CD14-positive monocyte (primary cell): ENCODE results near the gene KLC1. TPM values are rescaled to one million over a fixed set of nuclear protein-coding genes. Genes with fewer than 3 reads are reported as not detected.

Source experiments
- DNase-seq, 3 donors: peaks; one replicate each; pipeline ENCODE4 v3.0.0-alpha.2; 2011 to 2022
- H2AFZ ChIP-seq: 2 replicates; pipeline ENCODE4 v1.6.0; 2012; ENCODE audit warnings: mild to moderate bottlenecking, low read depth, low read length, inconsistent platforms; ENCODE audit not compliant: insufficient read depth, poor library complexity, severe bottlenecking
- H3K27ac ChIP-seq, 2 donors: 1 replicate in 1 of 2; 2 replicates in 1 of 2; pipeline ENCODE4 v1.5.1; 2012 to 2013; ENCODE audit warnings: low read length in 2 of 2, control low read depth in 1 of 2, inconsistent platforms in 1 of 2, low read depth in 1 of 2, mild to moderate bottlenecking in 1 of 2
- H3K27me3 ChIP-seq, 2 donors: one replicate each; pipeline versions ENCODE4 v1.6.0 to v1.6.1; 2011 to 2013; ENCODE audit warnings: low read length in 2 of 2; ENCODE audit not compliant: control insufficient read depth in 2 of 2, insufficient read depth in 2 of 2
- H3K36me3 ChIP-seq, 2 donors: replicated peaks in 1 of 2; 1 replicate in 1 of 2; 2 replicates in 1 of 2; pipeline versions ENCODE4 v1.5.1 to v1.6.1; 2012 to 2013; ENCODE audit warnings: low read length in 2 of 2, control low read depth in 1 of 2, inconsistent platforms in 1 of 2, mild to moderate bottlenecking in 1 of 2; ENCODE audit not compliant: insufficient read depth in 2 of 2, control insufficient read depth in 1 of 2
- H3K4me1 ChIP-seq, 2 donors: 1 replicate in 1 of 2; 2 replicates in 1 of 2; pipeline versions ENCODE4 v1.5.1 to v1.6.1; 2012 to 2013; ENCODE audit warnings: low read length in 2 of 2, control low read depth in 1 of 2, inconsistent platforms in 1 of 2, mild to moderate bottlenecking in 1 of 2, moderate library complexity in 1 of 2; ENCODE audit not compliant: insufficient read depth in 2 of 2, control insufficient read depth in 1 of 2
- H3K4me2 ChIP-seq: replicated peaks from 2 replicates; pipeline ENCODE3; 2012; ENCODE audit warnings: low read length, moderate library complexity, mild to moderate bottlenecking; ENCODE audit not compliant: poor library complexity, severe bottlenecking; ENCODE audit errors: extremely low read depth
- H3K4me3 ChIP-seq, 3 experiments: fragments of 200-600 bp in 1 of 3; sonication (generic) in 1 of 3; replicated peaks in 1 of 3; 1 replicate in 2 of 3; 2 replicates in 1 of 3; pipeline ENCODE4 v1.5.1; 2011 to 2013; ENCODE audit warnings: low read length in 3 of 3, mild to moderate bottlenecking in 3 of 3, control low read depth in 2 of 3, low read depth in 2 of 3, inconsistent platforms in 1 of 3, moderate library complexity in 1 of 3
- H3K79me2 ChIP-seq: 2 replicates; pipeline ENCODE4 v1.6.0; 2012; ENCODE audit warnings: mild to moderate bottlenecking, control low read depth, inconsistent platforms, low read length, moderate library complexity; ENCODE audit not compliant: insufficient read depth
- H3K9ac ChIP-seq: 2 replicates; pipeline ENCODE4 v1.6.0; 2017; ENCODE audit warnings: low read length, mild to moderate bottlenecking; ENCODE audit not compliant: insufficient read depth, poor library complexity, severe bottlenecking
- H3K9me3 ChIP-seq, 2 donors: replicated peaks in 1 of 2; 1 replicate in 1 of 2; 2 replicates in 1 of 2; pipeline versions ENCODE4 v1.5.1 to v1.6.1; 2012 to 2013; ENCODE audit warnings: low read length in 2 of 2, control low read depth in 1 of 2; ENCODE audit not compliant: control insufficient read depth in 1 of 2, insufficient read depth in 1 of 2
- H4K20me1 ChIP-seq: 2 replicates; pipeline ENCODE4 v1.6.0; 2012; ENCODE audit warnings: mild to moderate bottlenecking, low read length, control low read depth, moderate library complexity; ENCODE audit not compliant: insufficient read depth
- H3K27ac Mint-ChIP-seq, 7 donors: one replicate each; pipeline ENCODE4 v1.8.0; 2020; ENCODE audit warnings: mild to moderate bottlenecking in 7 of 7, mixed read lengths in 7 of 7, moderate library complexity in 6 of 7, inconsistent platforms in 2 of 7
- H3K27me3 Mint-ChIP-seq, 3 donors: one replicate each; pipeline ENCODE4 v1.8.0; 2021 to 2022; ENCODE audit warnings: low read depth in 3 of 3, mild to moderate bottlenecking in 3 of 3, mixed read lengths in 3 of 3, moderate library complexity in 3 of 3, inconsistent platforms in 1 of 3
- H3K36me3 Mint-ChIP-seq, 2 donors: one replicate each; pipeline ENCODE4 v1.8.0; 2020; ENCODE audit warnings: mixed read lengths in 2 of 2, inconsistent platforms in 1 of 2, mild to moderate bottlenecking in 1 of 2
- H3K4me1 Mint-ChIP-seq: one replicate; pipeline ENCODE4 v1.8.0; 2020; ENCODE audit warnings: mild to moderate bottlenecking, mixed read lengths
- H3K4me3 Mint-ChIP-seq, 2 donors: one replicate each; pipeline ENCODE4 v1.8.0; 2020; ENCODE audit warnings: mild to moderate bottlenecking in 2 of 2, mixed read lengths in 2 of 2, moderate library complexity in 1 of 2
- H3K9me3 Mint-ChIP-seq, 7 donors: one replicate each; pipeline ENCODE4 v1.8.0; 2020 to 2022; ENCODE audit warnings: mixed read lengths in 7 of 7, mild to moderate bottlenecking in 6 of 7, moderate library complexity in 6 of 7, inconsistent platforms in 2 of 7
- CTCF ChIP-seq: fragments of 200-600 bp; IDR thresholded peaks from one replicate; pipeline ENCODE4 v1.8.0; 2022; ENCODE audit warnings: antibody characterized with exemption, mild to moderate bottlenecking
- WGBS: methylation state at CpG from one replicate; pipeline ENCODE4 v1.1.5; 2013; ENCODE audit warnings: missing lambda C conversion rate; ENCODE audit not compliant: insufficient coverage; 5-methylcytosine and 5-hydroxymethylcytosine counted together
- intact Hi-C, 2 donors: fragments of 100-400 bp; cut with micrococcal nuclease; formaldehyde crosslinking; loops; one replicate each; pipeline versions ENCODE4 v1.15.0 to v1.15.1; 2023
- polyA plus RNA-seq, 3 donors: library from polyadenylated mRNA; depleted of rRNA in 1 of 3; unstranded in 2 of 3; stranded (reverse) in 1 of 3; fragments of 300-500 nt in 2 of 3; fragments of >200 nt in 1 of 3; fragmentation: Illumina TruSeq in 2 of 3; gene quantifications; 1 replicate in 2 of 3; 2 replicates in 1 of 3; pipeline ENCODE4 v1.2.3, GENCODE V29; 2012 to 2021

The KLC1 gene
- polyA plus RNA-seq, 3 donors, result 41.5 to 108 (median 46.6) TPM

GRCh38 chr14:103633391-103633790, 4.4 kb downstream of the KLC1 start:
- TF ChIP-seq CTCF, result no peak
- H4K20me1 ChIP-seq, result peaks cover 83% of the 10 kb centered on the region
- intact Hi-C loops, result no loop called here
- H3K9ac ChIP-seq, result no peak overlapping the region
- no peak overlapping the region for H2AFZ ChIP-seq
- peaks cover 44% of the 10 kb centered on the region for H3K4me1 Mint-ChIP-seq
- H3K36me3 ChIP-seq, result peaks cover 3 to 14% of the 10 kb centered on the region in 2 donors
- H3K27me3 ChIP-seq, result no peaks in the 10 kb centered on the region
- H3K27ac ChIP-seq, result no peak overlapping the region
- peak overlapping the region in 1 of 2 donors; percentile 40 for H3K4me3 Mint-ChIP-seq
- H3K27ac Mint-ChIP-seq, result peak overlapping the region in 5 of 7 donors; percentile 17 to 63 (median 53)
- H3K36me3 Mint-ChIP-seq, result peaks cover 15 to 46% of the 10 kb centered on the region in 2 donors
- no peak overlapping the region for H3K4me3 ChIP-seq
- H3K4me1 ChIP-seq, result peaks cover 12 to 17% of the 10 kb centered on the region in 2 donors
- no peaks in the 10 kb centered on the region for H3K27me3 Mint-ChIP-seq
- peaks cover 92% of the 10 kb centered on the region for H3K79me2 ChIP-seq
- H3K9me3 Mint-ChIP-seq, result no peaks in the 10 kb centered on the region
- no peak for DNase-seq
- WGBS, result 60% methylated on average over 1 of the region's 1 CpG
- H3K4me2 ChIP-seq, result no peak overlapping the region
- H3K9me3 ChIP-seq, result no peaks in the 10 kb centered on the region

GRCh38 chr14:103634156-103634555, 5.1 kb downstream of the KLC1 start:
- no peak overlapping the region for H3K4me3 Mint-ChIP-seq
- H3K27ac ChIP-seq, result no peak overlapping the region

More at GRCh38 chr14:103634156-103634555, 5.1 kb downstream of the KLC1 start:
- intact Hi-C loops, result no loop called here
- peaks cover 3 to 19% of the 10 kb centered on the region in 2 donors for H3K36me3 ChIP-seq
- peaks cover 10 to 14% of the 10 kb centered on the region in 2 donors for H3K4me1 ChIP-seq
- H3K27me3 Mint-ChIP-seq, result no peaks in the 10 kb centered on the region
- H3K27ac Mint-ChIP-seq, result peak overlapping the region in 3 of 7 donors; percentile 15 to 78 (median 23)
- 100% methylated on average over 1 of the region's 4 CpGs for WGBS
- TF ChIP-seq CTCF, result no peak
- H4K20me1 ChIP-seq, result peaks cover 91% of the 10 kb centered on the region
- H3K4me1 Mint-ChIP-seq, result peaks cover 44% of the 10 kb centered on the region
- no peak overlapping the region for H3K9ac ChIP-seq
- no peaks in the 10 kb centered on the region for H3K9me3 Mint-ChIP-seq
- no peaks in the 10 kb centered on the region for H3K27me3 ChIP-seq
- H3K79me2 ChIP-seq, result peaks cover 99% of the 10 kb centered on the region
- no peaks in the 10 kb centered on the region for H3K9me3 ChIP-seq
- peaks cover 18 to 52% of the 10 kb centered on the region in 2 donors for H3K36me3 Mint-ChIP-seq
- no peak overlapping the region for H2AFZ ChIP-seq
- DNase-seq, result no peak
- no peak overlapping the region for H3K4me3 ChIP-seq
- H3K4me2 ChIP-seq, result no peak overlapping the region
